K562 (cell line): ENCODE results near the gene SURF4. TPM values are rescaled to one million over a fixed set of nuclear protein-coding genes. Genes with fewer than 3 reads are reported as not detected.
A peak's percentile ranks its signal among the peaks of the same experiment; 100 is the strongest.

Source experiments
- ELK3 ChIP-seq: fragments of 450-650 bp; formaldehyde crosslinking; IDR thresholded peaks from 2 replicates; pipeline ENCODE4 v1.4.0; 2020; ENCODE audit warnings: mild to moderate bottlenecking
- RAD21 ChIP-seq, 2 experiments: fragments of 250-450 bp in 1 of 2; fragments of 450-650 bp in 1 of 2; sonication (Bioruptor Pico) in 1 of 2; formaldehyde crosslinking in 1 of 2; IDR thresholded peaks in 1 of 2; conservative IDR thresholded peaks in 1 of 2; 2 replicates each; pipeline versions ENCODE4 v1.4.0 to v1.8.0; 2020 to 2022; ENCODE audit warnings: mild to moderate bottlenecking in 2 of 2, moderate library complexity in 1 of 2
- RB1 ChIP-seq: fragments of 450-650 bp; IDR thresholded peaks from 2 replicates; pipeline ENCODE4 v1.6.1; 2017; ENCODE audit warnings: low read depth, mild to moderate bottlenecking
- RBM22 ChIP-seq: fragments of 200-400 bp; formaldehyde crosslinking; IDR thresholded peaks from 2 replicates; pipeline ENCODE4 v1.6.1; 2018; ENCODE audit warnings: low read length, low read depth; ENCODE audit not compliant: poor library complexity, severe bottlenecking
- STAG1 ChIP-seq: sonication (generic); formaldehyde crosslinking; IDR thresholded peaks from 2 replicates; pipeline ENCODE4 v1.5.0; 2020; ENCODE audit warnings: missing genetic modification reagents, borderline replicate concordance
- USF2 ChIP-seq: sonication (generic); formaldehyde crosslinking; IDR thresholded peaks from 2 replicates; pipeline ENCODE4 v1.5.0; 2020; ENCODE audit warnings: missing genetic modification reagents
- ZNF263 ChIP-seq: sonication (generic); formaldehyde crosslinking; IDR thresholded peaks from 2 replicates; pipeline ENCODE4 v1.8.0; 2022; ENCODE audit warnings: mild to moderate bottlenecking, missing genetic modification reagents, borderline replicate concordance
- polyA plus RNA-seq, 8 experiments: library from polyadenylated mRNA; depleted of rRNA in 4 of 8; stranded (reverse) in 5 of 8; unstranded in 3 of 8; fragments of >200 nt; fragmentation: Nextera tagmentation in 2 of 8; fragmentation: Illumina TruSeq in 1 of 8; extraction: Ambion mirVana in 2 of 8; extraction: Trizol in 1 of 8; gene quantifications; 2 replicates each; pipeline versions ENCODE4 v1.2.1 to v1.2.3, GENCODE V29; 2011 to 2014; ENCODE audit warnings: inconsistent platforms in 1 of 8, missing spikeins in 1 of 8
- total RNA-seq, 7 experiments: library from RNA; depleted of rRNA in 6 of 7; stranded (reverse); fragments of >200 nt in 6 of 7; fragmentation: Illumina TruSeq in 2 of 7; extraction: Trizol in 2 of 7; gene quantifications; 2 replicates each; pipeline versions ENCODE4 v1.2.1 to v1.2.3, GENCODE V29; 2011 to 2021; ENCODE audit warnings: low replicate concordance in 1 of 7
- TF ChIP-seq, protein P1 (sequence below), 2 experiments: fragments of 450-650 bp; formaldehyde crosslinking in 1 of 2; IDR thresholded peaks; 2 replicates each; pipeline versions ENCODE4 v1.4.0 to v1.6.1; 2014 to 2020; ENCODE audit warnings: mild to moderate bottlenecking in 2 of 2, borderline replicate concordance in 1 of 2, low read depth in 1 of 2
- TF ChIP-seq, protein P2 (sequence below): sonication (generic); formaldehyde crosslinking; IDR thresholded peaks from 2 replicates; pipeline ENCODE4 v1.8.0; 2022; ENCODE audit warnings: mild to moderate bottlenecking, low read depth, missing genetic modification reagents
- TF ChIP-seq, protein P3 (sequence below): sonication (generic); formaldehyde crosslinking; IDR thresholded peaks from 2 replicates; pipeline ENCODE4 v1.8.0; 2022; ENCODE audit warnings: missing genetic modification reagents, mild to moderate bottlenecking, moderate library complexity, borderline replicate concordance
- TF ChIP-seq, protein P4 (sequence below): sonication (generic); formaldehyde crosslinking; IDR thresholded peaks from 2 replicates; pipeline ENCODE4 v1.9.0; 2022; ENCODE audit warnings: mild to moderate bottlenecking, missing genetic modification reagents

The SURF4 gene
- total and polyA plus RNA-seq, 9 of the 15 experiments (the other 6 are each of a cell fraction or from before 2014, with no cell fraction given): 8.4 to 176 (median 130) TPM

GRCh38 chr9:133359399-133360175 lies 16.3 kb downstream of the SURF4 start (continued):
- TF ChIP-seq, protein P1, sequence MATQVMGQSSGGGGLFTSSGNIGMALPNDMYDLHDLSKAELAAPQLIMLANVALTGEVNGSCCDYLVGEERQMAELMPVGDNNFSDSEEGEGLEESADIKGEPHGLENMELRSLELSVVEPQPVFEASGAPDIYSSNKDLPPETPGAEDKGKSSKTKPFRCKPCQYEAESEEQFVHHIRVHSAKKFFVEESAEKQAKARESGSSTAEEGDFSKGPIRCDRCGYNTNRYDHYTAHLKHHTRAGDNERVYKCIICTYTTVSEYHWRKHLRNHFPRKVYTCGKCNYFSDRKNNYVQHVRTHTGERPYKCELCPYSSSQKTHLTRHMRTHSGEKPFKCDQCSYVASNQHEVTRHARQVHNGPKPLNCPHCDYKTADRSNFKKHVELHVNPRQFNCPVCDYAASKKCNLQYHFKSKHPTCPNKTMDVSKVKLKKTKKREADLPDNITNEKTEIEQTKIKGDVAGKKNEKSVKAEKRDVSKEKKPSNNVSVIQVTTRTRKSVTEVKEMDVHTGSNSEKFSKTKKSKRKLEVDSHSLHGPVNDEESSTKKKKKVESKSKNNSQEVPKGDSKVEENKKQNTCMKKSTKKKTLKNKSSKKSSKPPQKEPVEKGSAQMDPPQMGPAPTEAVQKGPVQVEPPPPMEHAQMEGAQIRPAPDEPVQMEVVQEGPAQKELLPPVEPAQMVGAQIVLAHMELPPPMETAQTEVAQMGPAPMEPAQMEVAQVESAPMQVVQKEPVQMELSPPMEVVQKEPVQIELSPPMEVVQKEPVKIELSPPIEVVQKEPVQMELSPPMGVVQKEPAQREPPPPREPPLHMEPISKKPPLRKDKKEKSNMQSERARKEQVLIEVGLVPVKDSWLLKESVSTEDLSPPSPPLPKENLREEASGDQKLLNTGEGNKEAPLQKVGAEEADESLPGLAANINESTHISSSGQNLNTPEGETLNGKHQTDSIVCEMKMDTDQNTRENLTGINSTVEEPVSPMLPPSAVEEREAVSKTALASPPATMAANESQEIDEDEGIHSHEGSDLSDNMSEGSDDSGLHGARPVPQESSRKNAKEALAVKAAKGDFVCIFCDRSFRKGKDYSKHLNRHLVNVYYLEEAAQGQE (IDR thresholded peaks at IDR 0.05; ENCODE audit: borderline replicate concordance): peak; percentile 45; the same call in 1 of the 2 replicates
- TF ChIP-seq, protein P1 (CRISPR knock-in tag; IDR thresholded peaks at IDR 0.05; ENCODE audit: low read depth): no peak
- TF ChIP-seq, protein P2, sequence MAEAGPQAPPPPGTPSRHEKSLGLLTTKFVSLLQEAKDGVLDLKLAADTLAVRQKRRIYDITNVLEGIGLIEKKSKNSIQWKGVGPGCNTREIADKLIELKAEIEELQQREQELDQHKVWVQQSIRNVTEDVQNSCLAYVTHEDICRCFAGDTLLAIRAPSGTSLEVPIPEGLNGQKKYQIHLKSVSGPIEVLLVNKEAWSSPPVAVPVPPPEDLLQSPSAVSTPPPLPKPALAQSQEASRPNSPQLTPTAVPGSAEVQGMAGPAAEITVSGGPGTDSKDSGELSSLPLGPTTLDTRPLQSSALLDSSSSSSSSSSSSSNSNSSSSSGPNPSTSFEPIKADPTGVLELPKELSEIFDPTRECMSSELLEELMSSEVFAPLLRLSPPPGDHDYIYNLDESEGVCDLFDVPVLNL (CRISPR knock-in tag): 0 out of 2 replicates have a peak, but pooled peaks have one; percentile 36
- TF ChIP-seq, protein P3, sequence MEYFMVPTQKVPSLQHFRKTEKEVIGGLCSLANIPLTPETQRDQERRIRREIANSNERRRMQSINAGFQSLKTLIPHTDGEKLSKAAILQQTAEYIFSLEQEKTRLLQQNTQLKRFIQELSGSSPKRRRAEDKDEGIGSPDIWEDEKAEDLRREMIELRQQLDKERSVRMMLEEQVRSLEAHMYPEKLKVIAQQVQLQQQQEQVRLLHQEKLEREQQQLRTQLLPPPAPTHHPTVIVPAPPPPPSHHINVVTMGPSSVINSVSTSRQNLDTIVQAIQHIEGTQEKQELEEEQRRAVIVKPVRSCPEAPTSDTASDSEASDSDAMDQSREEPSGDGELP: peak; percentile 28; the same call in 1 of the 2 replicates
- TF ChIP-seq ELK3 (CRISPR knock-in tag) (no peak), RB1 (no peak; the same call in none of the 2 replicates), USF2 (CRISPR knock-in tag) (peak; percentile 34; the same call in 1 of the 2 replicates), RBM22 (peak; percentile 71), STAG1 (CRISPR knock-in tag) (0 out of 2 replicates have a peak, but pooled peaks have one; percentile 19), ZNF263 (CRISPR knock-in tag) (peak; percentile 69), RAD21 (CRISPR knock-in tag; conservative IDR thresholded peaks at IDR 0.05 in 1 of 2, IDR thresholded peaks at IDR 0.05 in 1 of 2) (peak; percentile 51 to 76)
- TF ChIP-seq, protein P4, sequence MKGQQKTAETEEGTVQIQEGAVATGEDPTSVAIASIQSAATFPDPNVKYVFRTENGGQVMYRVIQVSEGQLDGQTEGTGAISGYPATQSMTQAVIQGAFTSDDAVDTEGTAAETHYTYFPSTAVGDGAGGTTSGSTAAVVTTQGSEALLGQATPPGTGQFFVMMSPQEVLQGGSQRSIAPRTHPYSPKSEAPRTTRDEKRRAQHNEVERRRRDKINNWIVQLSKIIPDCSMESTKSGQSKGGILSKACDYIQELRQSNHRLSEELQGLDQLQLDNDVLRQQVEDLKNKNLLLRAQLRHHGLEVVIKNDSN (CRISPR knock-in tag): peak; percentile 70
